ENCODE measurements around the gene INSR.

Gene INSR

DNA sequence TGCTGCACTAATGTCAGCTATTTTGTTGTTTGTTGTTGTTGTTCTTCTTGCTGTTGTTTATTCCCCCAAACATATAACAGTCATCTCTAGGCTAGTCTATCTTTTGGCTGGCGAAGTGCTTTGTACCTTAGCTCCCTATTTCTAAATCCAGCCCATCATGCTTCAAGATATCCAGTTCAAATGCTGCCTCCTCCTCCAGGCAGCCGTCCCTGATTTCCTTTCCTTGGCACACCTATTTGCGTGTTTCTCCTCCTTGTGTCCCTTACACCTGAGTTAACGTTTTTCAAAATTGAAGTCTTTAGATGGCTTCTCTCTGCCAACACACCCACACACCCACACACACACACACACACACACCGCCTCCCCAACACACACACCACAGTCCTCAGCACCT is 25.5 kb downstream of the INSR start:
- H3K4me3 ChIP-seq (ENCODE audit: severe bottlenecking): no peak overlapping the region
- no peak overlapping the region for H3K27ac ChIP-seq (ENCODE audit: poor library complexity, severe bottlenecking)
- no peaks in the 10 kb centered on the region for H3K9me3 ChIP-seq (ENCODE audit: severe bottlenecking)
- DNase-seq (ENCODE audit: low spot score) (no peak), ATAC-seq (ENCODE audit: low read depth) (no peak)
- TF ChIP-seq CTCF (IDR thresholded peaks at IDR 0.05; ENCODE audit: poor library complexity, severe bottlenecking): no peak
- H3K27me3 ChIP-seq (ENCODE audit: insufficient read depth, poor library complexity, severe bottlenecking): no peaks in the 10 kb centered on the region
- H3K4me1 ChIP-seq (ENCODE audit: insufficient read depth, poor library complexity, severe bottlenecking): no peaks in the 10 kb centered on the region
- H3K36me3 ChIP-seq (ENCODE audit: low read depth): no peaks in the 10 kb centered on the region

DNA sequence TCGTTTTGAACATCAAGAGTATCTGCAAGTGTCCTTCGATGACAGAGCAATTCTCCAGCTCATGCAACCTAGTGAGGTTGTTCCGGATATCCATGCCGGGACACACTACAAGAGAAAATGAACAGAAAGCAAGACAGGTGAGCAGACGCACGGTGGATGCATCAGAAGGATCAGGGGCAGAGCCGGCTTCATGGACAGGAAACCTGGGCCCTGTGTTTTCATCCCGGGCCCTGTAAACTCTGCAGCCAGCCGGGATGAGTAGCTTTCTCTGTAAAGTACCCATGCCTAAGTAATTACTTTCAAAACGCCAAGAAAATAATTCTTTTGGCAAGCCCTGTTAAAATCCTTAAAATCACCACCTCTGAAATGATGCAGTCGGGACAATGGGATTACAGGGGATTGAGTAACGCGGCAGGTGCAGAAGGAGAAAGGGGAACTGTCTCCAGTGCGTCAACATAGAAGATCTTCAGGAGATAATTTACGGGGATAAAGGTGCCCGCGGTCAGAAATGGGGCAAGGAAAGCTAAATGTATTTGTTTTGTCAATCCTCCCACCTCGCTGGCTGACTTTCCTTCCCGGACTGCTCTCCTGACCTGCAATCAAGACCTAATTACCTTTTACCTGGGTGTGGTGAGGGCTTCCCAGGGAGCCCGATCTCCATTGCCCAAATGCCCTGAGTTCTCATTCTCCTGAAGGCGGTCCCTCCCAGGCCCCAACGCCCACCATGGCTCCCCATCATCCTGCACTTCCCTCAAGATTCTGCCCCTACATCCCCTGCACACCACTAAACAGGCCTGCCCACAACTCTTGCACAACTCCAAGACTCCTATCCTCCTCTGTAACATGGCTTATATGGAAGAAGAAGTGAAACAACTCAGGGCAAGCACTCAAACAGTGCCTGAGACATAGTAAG is 26.2 kb downstream of the INSR start:
- Histone ChIP-seq H3K9me3 (ENCODE audit: severe bottlenecking) (no peaks in the 10 kb centered on the region), H3K27ac (ENCODE audit: poor library complexity, severe bottlenecking) (no peak overlapping the region), H3K4me1 (ENCODE audit: insufficient read depth, poor library complexity, severe bottlenecking) (no peaks in the 10 kb centered on the region), H3K36me3 (ENCODE audit: low read depth) (no peaks in the 10 kb centered on the region), H3K27me3 (ENCODE audit: insufficient read depth, poor library complexity, severe bottlenecking) (no peaks in the 10 kb centered on the region), H3K4me3 (ENCODE audit: severe bottlenecking) (no peak overlapping the region)
- TF ChIP-seq CTCF (IDR thresholded peaks at IDR 0.05; ENCODE audit: poor library complexity, severe bottlenecking): no peak
- DNase-seq (ENCODE audit: low spot score) (no peak), ATAC-seq (ENCODE audit: low read depth) (no peak)

GRCh38 chr19:7266832-7267231 is 27.4 kb downstream of the INSR start:
- no peak overlapping the region for H3K27ac ChIP-seq (ENCODE audit: poor library complexity, severe bottlenecking)
- H3K4me1 ChIP-seq (ENCODE audit: insufficient read depth, poor library complexity, severe bottlenecking): no peaks in the 10 kb centered on the region
- H3K9me3 ChIP-seq (ENCODE audit: severe bottlenecking): no peaks in the 10 kb centered on the region
- DNase-seq (ENCODE audit: low spot score) (no peak), ATAC-seq (ENCODE audit: low read depth) (no peak)
- no peak overlapping the region for H3K4me3 ChIP-seq (ENCODE audit: severe bottlenecking)
- no peaks in the 10 kb centered on the region for H3K27me3 ChIP-seq (ENCODE audit: insufficient read depth, poor library complexity, severe bottlenecking)
- H3K36me3 ChIP-seq (ENCODE audit: low read depth): no peaks in the 10 kb centered on the region
- no peak for TF ChIP-seq CTCF (IDR thresholded peaks at IDR 0.05; ENCODE audit: poor library complexity, severe bottlenecking)

DNA sequence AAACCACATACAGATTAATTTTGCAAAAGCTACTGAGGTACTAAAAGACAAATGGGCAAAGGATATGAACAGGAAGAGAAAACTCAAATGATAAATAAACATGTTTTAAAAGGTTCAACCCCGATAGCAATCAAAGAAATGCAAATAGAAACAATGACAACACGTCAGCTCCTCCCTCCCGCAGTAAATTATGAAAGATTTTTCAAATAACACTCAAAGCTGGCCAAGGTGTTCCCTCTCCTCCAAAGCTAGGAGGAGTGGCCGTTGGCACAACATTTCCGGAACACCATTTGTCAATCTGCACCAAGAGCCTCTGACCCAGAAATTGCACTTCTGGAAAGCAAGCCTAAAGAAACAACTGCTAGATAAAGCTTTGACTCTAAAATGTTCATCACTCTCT is 28.3 kb downstream of the INSR start:
- TF ChIP-seq CTCF (IDR thresholded peaks at IDR 0.05; ENCODE audit: poor library complexity, severe bottlenecking): no peak
- ATAC-seq (ENCODE audit: low read depth): no peak
- H3K27me3 ChIP-seq (ENCODE audit: insufficient read depth, poor library complexity, severe bottlenecking): no peaks in the 10 kb centered on the region
- H3K27ac ChIP-seq (ENCODE audit: poor library complexity, severe bottlenecking): no peak overlapping the region
- no peak overlapping the region for H3K4me3 ChIP-seq (ENCODE audit: severe bottlenecking)
- no peak for DNase-seq (ENCODE audit: low spot score)
- no peaks in the 10 kb centered on the region for H3K4me1 ChIP-seq (ENCODE audit: insufficient read depth, poor library complexity, severe bottlenecking)
- no peaks in the 10 kb centered on the region for H3K9me3 ChIP-seq (ENCODE audit: severe bottlenecking)
- H3K36me3 ChIP-seq (ENCODE audit: low read depth): no peaks in the 10 kb centered on the region

DNA sequence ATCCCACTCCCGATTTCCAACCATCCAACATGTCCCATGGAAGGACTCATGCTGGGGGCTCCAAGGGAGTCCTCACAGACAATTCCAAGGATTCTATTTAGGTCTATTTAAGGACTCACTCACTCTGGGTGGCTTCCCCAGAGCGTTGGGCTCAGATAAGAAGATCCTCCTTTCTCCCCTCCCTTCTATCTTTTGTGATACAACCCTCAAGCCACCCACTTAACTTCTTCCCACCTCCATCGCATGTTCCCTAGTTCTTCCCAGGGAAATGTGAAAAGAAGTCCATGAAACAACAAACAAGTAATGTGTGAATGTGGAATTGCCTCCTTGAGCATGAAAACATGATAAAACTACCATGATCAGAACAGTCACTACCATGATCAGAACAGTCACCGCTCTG is 29.4 kb downstream of the INSR start:
- Histone ChIP-seq H3K4me3 (ENCODE audit: severe bottlenecking) (no peak overlapping the region), H3K27me3 (ENCODE audit: insufficient read depth, poor library complexity, severe bottlenecking) (no peaks in the 10 kb centered on the region), H3K4me1 (ENCODE audit: insufficient read depth, poor library complexity, severe bottlenecking) (no peaks in the 10 kb centered on the region), H3K27ac (ENCODE audit: poor library complexity, severe bottlenecking) (no peak overlapping the region), H3K9me3 (ENCODE audit: severe bottlenecking) (no peaks in the 10 kb centered on the region), H3K36me3 (ENCODE audit: low read depth) (no peaks in the 10 kb centered on the region)
- ATAC-seq (ENCODE audit: low read depth) (no peak), DNase-seq (ENCODE audit: low spot score) (no peak)
- no peak for TF ChIP-seq CTCF (IDR thresholded peaks at IDR 0.05; ENCODE audit: poor library complexity, severe bottlenecking)
